ENCODE data around the gene NCOA7. TPM values are rescaled to one million over a fixed set of nuclear protein-coding genes. Genes with fewer than 3 reads are reported as not detected.
A peak's percentile ranks its signal among the peaks of the same experiment; 100 is the strongest.

NCOA7 gene
- total RNA-seq, 1 donor from 2014 or later = 7.7 TPM

DNA sequence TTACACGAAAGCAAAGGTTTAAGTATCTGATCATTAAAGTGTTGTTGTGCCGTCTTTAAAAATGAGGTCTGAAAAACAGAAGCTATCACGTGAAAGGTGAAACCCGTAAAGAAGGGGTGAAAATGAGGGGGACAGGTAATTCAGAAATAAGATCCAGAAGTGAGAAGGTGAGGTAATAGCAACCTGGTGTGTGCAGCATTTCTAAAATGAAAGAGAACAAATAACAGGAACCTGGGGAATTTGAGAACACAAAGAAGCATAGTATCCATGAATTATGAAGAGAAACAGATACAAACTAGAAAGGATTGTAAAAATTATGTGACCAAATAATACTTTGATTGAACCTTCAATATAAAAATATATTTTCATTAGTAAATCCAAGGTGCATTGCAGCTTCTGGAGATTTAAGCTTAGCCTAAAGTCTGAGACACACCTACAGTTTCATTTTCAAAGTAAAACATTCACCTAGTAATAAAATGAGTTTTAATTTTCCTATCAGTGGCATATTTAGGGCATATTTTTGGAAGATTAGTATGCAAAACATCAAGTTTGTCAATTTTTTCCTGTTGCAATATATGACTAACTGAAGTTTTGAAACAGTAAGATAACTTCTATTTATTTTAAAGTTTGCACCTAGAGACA, 39.9 kb upstream of the NCOA7 start:
- TF ChIP-seq EZH2 (IDR thresholded peaks at IDR 0.05) (no peak), EZH2phosphoT487 (IDR thresholded peaks at IDR 0.05) (no peak)
- TF ChIP-seq, protein P1, sequence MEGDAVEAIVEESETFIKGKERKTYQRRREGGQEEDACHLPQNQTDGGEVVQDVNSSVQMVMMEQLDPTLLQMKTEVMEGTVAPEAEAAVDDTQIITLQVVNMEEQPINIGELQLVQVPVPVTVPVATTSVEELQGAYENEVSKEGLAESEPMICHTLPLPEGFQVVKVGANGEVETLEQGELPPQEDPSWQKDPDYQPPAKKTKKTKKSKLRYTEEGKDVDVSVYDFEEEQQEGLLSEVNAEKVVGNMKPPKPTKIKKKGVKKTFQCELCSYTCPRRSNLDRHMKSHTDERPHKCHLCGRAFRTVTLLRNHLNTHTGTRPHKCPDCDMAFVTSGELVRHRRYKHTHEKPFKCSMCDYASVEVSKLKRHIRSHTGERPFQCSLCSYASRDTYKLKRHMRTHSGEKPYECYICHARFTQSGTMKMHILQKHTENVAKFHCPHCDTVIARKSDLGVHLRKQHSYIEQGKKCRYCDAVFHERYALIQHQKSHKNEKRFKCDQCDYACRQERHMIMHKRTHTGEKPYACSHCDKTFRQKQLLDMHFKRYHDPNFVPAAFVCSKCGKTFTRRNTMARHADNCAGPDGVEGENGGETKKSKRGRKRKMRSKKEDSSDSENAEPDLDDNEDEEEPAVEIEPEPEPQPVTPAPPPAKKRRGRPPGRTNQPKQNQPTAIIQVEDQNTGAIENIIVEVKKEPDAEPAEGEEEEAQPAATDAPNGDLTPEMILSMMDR (IDR thresholded peaks at IDR 0.05) = no peak
- no peaks in the 10 kb centered on the region for H3K9me3 Mint-ChIP-seq
- H3K4me1 Mint-ChIP-seq = peaks cover 46% of the 10 kb centered on the region
- peaks cover 21% of the 10 kb centered on the region for H3F3A ChIP-seq (ENCODE audit: low read depth)
- peak overlapping the region; percentile 95 for H3K4me3 Mint-ChIP-seq
- no peaks in the 10 kb centered on the region for H3K36me3 ChIP-seq
- H3K27me3 Mint-ChIP-seq (ENCODE audit: insufficient read depth, low read depth) = peaks cover 41% of the 10 kb centered on the region
- H3K4me3 ChIP-seq = peak overlapping the region; percentile 80
- H3K9me3 ChIP-seq (ENCODE audit: low read depth) = no peaks in the 10 kb centered on the region
- H3K27ac Mint-ChIP-seq = no peak overlapping the region
- no peak overlapping the region for H2AFZ ChIP-seq (replicated peaks)
- H3K36me3 Mint-ChIP-seq = no peaks in the 10 kb centered on the region
- peak overlapping the region; percentile 83 for H3K4me2 ChIP-seq
- peaks cover 23% of the 10 kb centered on the region for H3K4me1 ChIP-seq
- H3K79me2 ChIP-seq (ENCODE audit: low read depth) = no peaks in the 10 kb centered on the region
- no peak for DNase-seq (ENCODE audit: low spot score)
- peaks cover 16% of the 10 kb centered on the region for H4K20me1 ChIP-seq (ENCODE audit: low read depth)
- no peak overlapping the region for H3K9ac ChIP-seq
- H3K27ac ChIP-seq = no peak overlapping the region
- peaks cover 73% of the 10 kb centered on the region for H3K27me3 ChIP-seq

DNA sequence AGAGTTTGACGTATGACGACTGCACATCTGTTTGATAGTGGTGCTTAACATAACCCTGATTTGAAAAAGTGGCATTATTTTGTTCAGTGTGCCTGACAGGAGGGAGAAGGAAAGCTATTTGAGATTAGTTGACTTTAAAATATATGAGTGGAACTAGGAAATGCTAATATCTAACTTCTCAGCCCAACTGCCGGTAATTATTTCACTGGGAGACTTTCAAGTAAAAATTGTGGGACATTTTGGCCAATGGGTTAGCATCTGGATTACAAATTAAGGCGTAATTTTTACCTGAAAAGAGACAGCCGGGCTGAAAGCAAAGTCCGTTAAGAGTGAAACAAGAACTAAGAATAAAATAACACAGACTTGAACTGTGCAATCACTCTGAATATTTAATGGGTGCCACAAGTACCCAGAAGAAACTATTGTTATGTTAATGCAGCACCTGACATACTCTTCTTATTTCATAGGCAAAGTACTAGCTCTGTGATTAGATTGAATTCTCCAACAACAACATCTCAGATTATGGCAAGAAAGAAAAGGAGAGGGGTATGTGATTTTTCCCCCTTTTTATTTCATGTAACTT, 39.3 kb upstream of the NCOA7 start:
- H3K27ac Mint-ChIP-seq = no peak overlapping the region
- Histone ChIP-seq H3F3A (ENCODE audit: low read depth) (peaks cover 15% of the 10 kb centered on the region), H3K79me2 (ENCODE audit: low read depth) (no peaks in the 10 kb centered on the region), H3K9me3 (ENCODE audit: low read depth) (no peaks in the 10 kb centered on the region), H3K4me3 (no peak overlapping the region), H3K4me1 (peaks cover 17% of the 10 kb centered on the region), H3K4me2 (no peak overlapping the region), H2AFZ (replicated peaks) (no peak overlapping the region), H3K9ac (no peak overlapping the region), H3K27ac (no peak overlapping the region), H3K36me3 (no peaks in the 10 kb centered on the region), H4K20me1 (ENCODE audit: low read depth) (peaks cover 12% of the 10 kb centered on the region), H3K27me3 (peaks cover 67% of the 10 kb centered on the region)
- H3K27me3 Mint-ChIP-seq (ENCODE audit: insufficient read depth, low read depth) = peaks cover 37% of the 10 kb centered on the region
- DNase-seq (ENCODE audit: low spot score) = no peak
- H3K9me3 Mint-ChIP-seq = no peaks in the 10 kb centered on the region
- H3K4me1 Mint-ChIP-seq = peaks cover 40% of the 10 kb centered on the region
- H3K36me3 Mint-ChIP-seq = no peaks in the 10 kb centered on the region
- H3K4me3 Mint-ChIP-seq = no peak overlapping the region
- TF ChIP-seq EZH2phosphoT487 (IDR thresholded peaks at IDR 0.05) = no peak
- TF ChIP-seq EZH2 (IDR thresholded peaks at IDR 0.05) = no peak
- TF ChIP-seq, protein P1 (IDR thresholded peaks at IDR 0.05) = no peak

DNA sequence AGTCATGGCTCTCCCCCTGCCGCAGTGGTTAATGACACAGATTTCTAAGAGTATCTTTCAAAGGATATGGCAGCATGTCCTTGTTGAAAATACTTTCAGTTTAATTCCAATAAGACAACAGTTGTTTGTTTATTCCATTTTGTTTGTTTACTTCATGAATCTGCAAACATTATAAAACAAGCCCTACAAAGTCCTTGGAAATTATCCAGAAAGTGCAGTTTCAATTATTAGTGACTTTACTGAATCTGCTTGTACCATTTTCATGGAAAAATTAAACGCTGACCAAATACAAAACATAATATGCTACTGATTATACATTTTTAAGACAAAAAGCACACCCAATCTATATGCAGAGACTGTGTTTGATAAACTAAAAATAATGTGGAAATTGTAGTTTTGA, 38.0 kb upstream of the NCOA7 start:
- DNase-seq (ENCODE audit: low spot score) = no peak
- Histone ChIP-seq H3K4me2 (no peak overlapping the region), H3K4me1 (peaks cover 16% of the 10 kb centered on the region), H3K27ac (no peak overlapping the region), H3K9me3 (ENCODE audit: low read depth) (no peaks in the 10 kb centered on the region), H3K9ac (no peak overlapping the region), H3K27me3 (peaks cover 54% of the 10 kb centered on the region), H2AFZ (replicated peaks) (no peak overlapping the region), H3F3A (ENCODE audit: low read depth) (peaks cover 3% of the 10 kb centered on the region), H4K20me1 (ENCODE audit: low read depth) (peaks cover 5% of the 10 kb centered on the region), H3K4me3 (no peak overlapping the region), H3K36me3 (no peaks in the 10 kb centered on the region), H3K79me2 (ENCODE audit: low read depth) (no peaks in the 10 kb centered on the region)
- Mint-ChIP-seq H3K9me3 (no peaks in the 10 kb centered on the region), H3K36me3 (no peaks in the 10 kb centered on the region), H3K27me3 (ENCODE audit: insufficient read depth, low read depth) (peaks cover 26% of the 10 kb centered on the region), H3K27ac (no peak overlapping the region), H3K4me1 (peaks cover 34% of the 10 kb centered on the region), H3K4me3 (no peak overlapping the region)
- TF ChIP-seq, protein P1 (IDR thresholded peaks at IDR 0.05) = no peak
- TF ChIP-seq EZH2 (IDR thresholded peaks at IDR 0.05) (no peak), EZH2phosphoT487 (IDR thresholded peaks at IDR 0.05) (no peak)
